DOHH2 (cell line): ENCODE measurements around the gene TM9SF4.

Source experiments
- EZH2phosphoT487 ChIP-seq: fragments of 200-600 bp; sonication (generic); IDR thresholded peaks from 2 replicates; pipeline ENCODE4 v1.6.1; 2017; ENCODE audit warnings: borderline replicate concordance, mild to moderate bottlenecking, antibody characterized with exemption, low read length, moderate library complexity, mixed read lengths
- TF ChIP-seq, protein P1 (sequence below): fragments of 200-600 bp; sonication (generic); IDR thresholded peaks from one replicate; pipeline ENCODE4 v1.5.1; 2014; ENCODE audit warnings: antibody characterized with exemption, mild to moderate bottlenecking, low read depth, low read length; ENCODE audit not compliant: poor library complexity, severe bottlenecking

- TF ChIP-seq, protein P1, sequence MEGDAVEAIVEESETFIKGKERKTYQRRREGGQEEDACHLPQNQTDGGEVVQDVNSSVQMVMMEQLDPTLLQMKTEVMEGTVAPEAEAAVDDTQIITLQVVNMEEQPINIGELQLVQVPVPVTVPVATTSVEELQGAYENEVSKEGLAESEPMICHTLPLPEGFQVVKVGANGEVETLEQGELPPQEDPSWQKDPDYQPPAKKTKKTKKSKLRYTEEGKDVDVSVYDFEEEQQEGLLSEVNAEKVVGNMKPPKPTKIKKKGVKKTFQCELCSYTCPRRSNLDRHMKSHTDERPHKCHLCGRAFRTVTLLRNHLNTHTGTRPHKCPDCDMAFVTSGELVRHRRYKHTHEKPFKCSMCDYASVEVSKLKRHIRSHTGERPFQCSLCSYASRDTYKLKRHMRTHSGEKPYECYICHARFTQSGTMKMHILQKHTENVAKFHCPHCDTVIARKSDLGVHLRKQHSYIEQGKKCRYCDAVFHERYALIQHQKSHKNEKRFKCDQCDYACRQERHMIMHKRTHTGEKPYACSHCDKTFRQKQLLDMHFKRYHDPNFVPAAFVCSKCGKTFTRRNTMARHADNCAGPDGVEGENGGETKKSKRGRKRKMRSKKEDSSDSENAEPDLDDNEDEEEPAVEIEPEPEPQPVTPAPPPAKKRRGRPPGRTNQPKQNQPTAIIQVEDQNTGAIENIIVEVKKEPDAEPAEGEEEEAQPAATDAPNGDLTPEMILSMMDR: no peak
- no peak for TF ChIP-seq EZH2phosphoT487
These were observed 75.6 kb downstream of the TM9SF4 start for GRCh38 chr20:32184961-32185603.
